ENCODE results near the gene ENTR1.

ENTR1 gene

GRCh38 chr9:136403538-136403914, 6.9 kb downstream of the ENTR1 start:
- TF ChIP-seq CTCF (IDR thresholded peaks at IDR 0.05; ENCODE audit: low read depth, low read length, missing control alignments), result no peak
- H3K4me3 ChIP-seq (ENCODE audit: low read depth, low read length), result no peak overlapping the region
- DNase-seq (ENCODE audit: low read depth), result no peak

- TF ChIP-seq CTCF (IDR thresholded peaks at IDR 0.05; ENCODE audit: low read depth, low read length, missing control alignments), result no peak
- DNase-seq (ENCODE audit: low read depth), result no peak
- H3K4me3 ChIP-seq (ENCODE audit: low read depth, low read length), result no peak overlapping the region
Observed at GRCh38 chr9:136402067-136402466, 8.3 kb downstream of the ENTR1 start.

- no peak for DNase-seq (ENCODE audit: low read depth)
- TF ChIP-seq CTCF (IDR thresholded peaks at IDR 0.05; ENCODE audit: low read depth, low read length, missing control alignments), result no peak
- no peak overlapping the region for H3K4me3 ChIP-seq (ENCODE audit: low read depth, low read length)
Observed at GRCh38 chr9:136401173-136401922, 9.1 kb downstream of the ENTR1 start.

- peak; percentile 90 for TF ChIP-seq CTCF (IDR thresholded peaks at IDR 0.05; ENCODE audit: low read depth, low read length, missing control alignments)
- H3K4me3 ChIP-seq (ENCODE audit: low read depth, low read length), result peak within 1 kb of the TSS; percentile 93
- no peak for DNase-seq (ENCODE audit: low read depth)
Observed at GRCh38 chr9:136400038-136400834, 10.2 kb downstream of the ENTR1 start, which contains the start of gene SNAPC4. SNAPC4 (minus strand) TSS chr9:136400170; CDS start chr9:136398428, 1,742 bp downstream.

- TF ChIP-seq CTCF (IDR thresholded peaks at IDR 0.05; ENCODE audit: low read depth, low read length, missing control alignments), result no peak
- DNase-seq (ENCODE audit: low read depth), result no peak
- peak overlapping the region; percentile 93 for H3K4me3 ChIP-seq (ENCODE audit: low read depth, low read length)
Observed at GRCh38 chr9:136399176-136400037, 11.0 kb downstream of the ENTR1 start.

GRCh38 chr9:136398286-136398685, 12.1 kb downstream of the ENTR1 start:
- TF ChIP-seq CTCF (IDR thresholded peaks at IDR 0.05; ENCODE audit: low read depth, low read length, missing control alignments), result no peak

More at GRCh38 chr9:136398286-136398685, 12.1 kb downstream of the ENTR1 start:
- peak overlapping the region; percentile 93; the same call in 1 of the 2 replicates for H3K4me3 ChIP-seq (ENCODE audit: low read depth, low read length)
- no peak for DNase-seq (ENCODE audit: low read depth)

Data from GM12864 (cell line).